ENCODE data around the gene LKAAEAR1. TPM values are rescaled to one million over a fixed set of nuclear protein-coding genes. Genes with fewer than 3 reads are reported as not detected.

The LKAAEAR1 gene
- total RNA-seq, 2 donors from 2014 or later: 3.9 TPM; not detected in 1

DNA sequence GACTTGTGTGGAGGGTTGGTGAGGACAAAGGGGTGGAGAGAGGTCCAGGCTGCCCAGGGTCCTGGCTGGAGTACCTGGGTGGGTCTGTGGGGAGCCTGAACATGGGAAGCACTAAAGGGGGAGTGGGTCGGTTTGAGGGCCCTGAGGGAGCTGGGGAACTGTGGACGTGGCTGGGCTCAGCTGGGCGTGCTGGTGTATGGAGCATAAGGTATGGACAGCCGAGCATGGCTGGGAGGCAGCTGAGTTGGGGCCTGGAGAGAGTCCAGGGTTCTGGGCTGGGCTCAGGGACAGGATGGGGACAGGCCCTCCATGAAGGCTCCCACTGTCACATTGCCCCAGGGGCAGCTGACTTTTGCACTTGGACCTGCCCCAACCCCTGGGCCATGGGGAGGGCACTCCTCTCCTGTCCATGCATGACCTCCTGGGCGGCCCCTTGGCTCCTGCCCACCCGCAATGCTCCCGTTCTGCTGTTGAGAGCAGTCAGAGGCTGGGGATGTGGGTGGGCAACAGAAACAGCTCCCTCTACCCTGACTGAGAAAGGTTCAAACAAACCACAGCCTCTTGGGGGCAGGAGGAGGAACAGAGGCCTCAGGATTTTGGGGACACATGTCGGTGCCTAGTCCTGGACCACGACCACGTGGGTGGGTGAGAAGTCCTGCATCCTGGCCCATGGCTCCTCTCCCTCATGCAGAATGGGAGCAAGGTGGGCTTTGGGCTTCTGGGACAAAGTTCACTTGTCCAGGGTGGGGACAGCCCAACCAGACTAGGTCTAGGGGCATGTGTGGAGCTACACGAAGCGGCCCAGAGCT, 43.8 kb downstream of the LKAAEAR1 start:
- 63 to 74% methylated on average over 5 to 9 of the region's 12 CpGs for WGBS, 2 donors
- Histone ChIP-seq H3K27ac (no peak overlapping the region), H3K9me3 (no peaks in the 10 kb centered on the region), H3K4me3 (no peak overlapping the region), H3K4me1 (peaks cover 34% of the 10 kb centered on the region), H3K27me3 (peaks cover 0 to 5% of the 10 kb centered on the region in 2 donors), H3K36me3 (replicated peaks in 1 of 2; ENCODE audit: insufficient read depth in 1 of 2, low read depth in 2 of 2) (no peaks in the 10 kb centered on the region)
- TF ChIP-seq, protein P1, sequence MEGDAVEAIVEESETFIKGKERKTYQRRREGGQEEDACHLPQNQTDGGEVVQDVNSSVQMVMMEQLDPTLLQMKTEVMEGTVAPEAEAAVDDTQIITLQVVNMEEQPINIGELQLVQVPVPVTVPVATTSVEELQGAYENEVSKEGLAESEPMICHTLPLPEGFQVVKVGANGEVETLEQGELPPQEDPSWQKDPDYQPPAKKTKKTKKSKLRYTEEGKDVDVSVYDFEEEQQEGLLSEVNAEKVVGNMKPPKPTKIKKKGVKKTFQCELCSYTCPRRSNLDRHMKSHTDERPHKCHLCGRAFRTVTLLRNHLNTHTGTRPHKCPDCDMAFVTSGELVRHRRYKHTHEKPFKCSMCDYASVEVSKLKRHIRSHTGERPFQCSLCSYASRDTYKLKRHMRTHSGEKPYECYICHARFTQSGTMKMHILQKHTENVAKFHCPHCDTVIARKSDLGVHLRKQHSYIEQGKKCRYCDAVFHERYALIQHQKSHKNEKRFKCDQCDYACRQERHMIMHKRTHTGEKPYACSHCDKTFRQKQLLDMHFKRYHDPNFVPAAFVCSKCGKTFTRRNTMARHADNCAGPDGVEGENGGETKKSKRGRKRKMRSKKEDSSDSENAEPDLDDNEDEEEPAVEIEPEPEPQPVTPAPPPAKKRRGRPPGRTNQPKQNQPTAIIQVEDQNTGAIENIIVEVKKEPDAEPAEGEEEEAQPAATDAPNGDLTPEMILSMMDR (IDR thresholded peaks at IDR 0.05): no peak
- no peak for TF ChIP-seq POLR2A (IDR thresholded peaks at IDR 0.05)
- DNase-seq: no peak
- ATAC-seq: no peak
- intact Hi-C loops (cut with DNase I): no loop called here

DNA sequence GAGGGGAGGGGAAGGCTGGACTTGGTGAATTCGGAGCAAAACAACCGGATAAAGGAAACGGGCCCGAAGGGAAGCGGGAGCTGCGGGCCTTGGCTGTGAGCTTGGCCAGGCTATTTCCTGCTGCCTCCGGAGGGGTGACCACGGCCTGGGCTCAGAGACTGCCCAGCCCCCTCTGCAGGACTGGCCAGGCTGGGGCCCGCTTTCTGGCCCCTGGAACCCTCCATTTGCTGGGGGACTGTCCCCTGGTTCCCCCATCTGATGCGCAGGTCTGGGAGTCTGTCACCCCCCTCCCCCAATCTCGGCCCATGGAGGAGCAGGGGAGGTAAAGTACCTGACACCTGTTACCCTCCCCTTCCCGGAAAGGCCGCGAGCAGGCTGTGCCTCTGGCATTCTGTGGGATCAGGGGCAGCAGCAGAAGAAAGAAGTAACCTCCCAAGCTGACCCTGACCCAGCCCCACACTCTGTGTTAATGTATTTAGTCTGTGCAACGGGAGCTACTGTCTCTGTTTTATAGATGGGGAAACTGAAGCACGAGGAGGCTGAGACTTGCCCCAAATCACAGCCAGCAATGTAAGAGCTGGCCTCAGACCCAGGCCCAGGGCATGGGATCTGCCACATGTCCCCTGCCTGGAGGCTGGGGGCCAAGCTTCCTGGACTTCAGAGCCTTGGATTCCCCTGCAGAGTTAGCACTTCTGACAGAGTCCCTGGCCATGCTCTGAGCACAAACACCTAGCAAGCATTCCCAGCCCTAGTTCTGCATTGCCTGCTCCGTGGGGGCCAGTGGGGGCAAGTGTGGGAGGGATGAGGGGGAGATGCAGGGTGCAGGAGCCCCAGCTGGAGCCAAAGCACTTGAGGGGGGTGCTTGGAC, 44.7 kb downstream of the LKAAEAR1 start:
- H3K27me3 ChIP-seq: peaks cover 0 to 5% of the 10 kb centered on the region in 2 donors
- H3K4me1 ChIP-seq: peaks cover 34% of the 10 kb centered on the region
- ATAC-seq (peak; percentile 29), DNase-seq (no peak)
- peak overlapping the region; percentile 25 to 82 (median 58) for H3K27ac ChIP-seq
- no peak overlapping the region for H3K4me3 ChIP-seq
- WGBS, 2 donors: 10 to 14% methylated on average over 4 to 17 of the region's 17 CpGs
- no peaks in the 10 kb centered on the region for H3K9me3 ChIP-seq
- intact Hi-C loops (cut with DNase I): loop anchor here (5.0 kb wide), 1 partner anchor 78 kb away; no protein-coding TSS in a partner anchor
- TF ChIP-seq, protein P1 (IDR thresholded peaks at IDR 0.05): peak in 1 of 7 experiments; percentile 4
- no peak for TF ChIP-seq POLR2A (IDR thresholded peaks at IDR 0.05)
- no peaks in the 10 kb centered on the region for H3K36me3 ChIP-seq (replicated peaks in 1 of 2; ENCODE audit: insufficient read depth in 1 of 2, low read depth in 2 of 2)

DNA sequence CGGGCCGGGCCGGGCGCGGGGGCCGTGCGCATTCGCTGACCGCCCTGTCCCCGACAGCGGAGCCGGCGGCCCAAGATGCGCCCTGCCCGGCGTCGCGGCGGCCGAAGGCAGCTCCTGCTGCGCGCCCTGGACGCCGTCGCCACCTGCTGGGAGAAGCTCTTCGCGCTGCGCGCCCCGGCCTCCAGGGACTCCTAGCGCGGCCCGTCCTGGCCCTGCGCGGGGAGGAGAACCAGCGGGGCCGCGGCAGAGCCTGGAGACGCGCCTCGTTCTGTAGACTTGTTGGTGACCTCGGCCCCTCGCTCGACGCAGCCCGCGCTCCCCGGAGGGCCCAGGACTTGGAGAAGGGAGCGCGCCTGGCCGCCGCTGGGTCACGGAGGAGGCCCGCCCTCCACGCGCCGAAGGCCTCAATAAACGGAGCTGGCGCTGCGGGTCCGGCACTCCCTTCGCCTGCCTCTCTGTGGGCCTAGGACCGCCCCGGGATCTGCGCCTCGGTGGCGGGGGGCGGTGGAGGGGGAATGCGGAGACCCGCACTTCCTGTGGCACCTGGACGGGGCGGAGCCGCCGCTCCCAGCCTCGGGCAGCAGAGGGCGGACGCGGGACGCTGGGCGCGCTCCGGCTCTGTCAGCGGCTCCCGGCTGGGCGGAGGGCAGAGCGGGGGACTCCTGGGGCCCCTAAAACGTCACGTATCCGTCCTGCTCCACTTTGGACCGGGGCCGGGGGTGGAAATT, 45.5 kb downstream of the LKAAEAR1 start:
- Histone ChIP-seq H3K9me3 (no peaks in the 10 kb centered on the region), H3K36me3 (replicated peaks in 1 of 2; ENCODE audit: insufficient read depth in 1 of 2, low read depth in 2 of 2) (peaks cover 0 to 2% of the 10 kb centered on the region in 2 donors), H3K4me3 (peak overlapping the region in 1 of 2 donors; percentile 22), H3K27ac (peak overlapping the region; percentile 25 to 82 (median 58)), H3K27me3 (peaks cover 0 to 5% of the 10 kb centered on the region in 2 donors), H3K4me1 (peaks cover 34% of the 10 kb centered on the region)
- ATAC-seq (peak; percentile 85), DNase-seq (peak; percentile 75 to 82 (median 77))
- intact Hi-C loops (cut with DNase I): loop anchor here (5.0 kb wide), 1 partner anchor 79 kb away; no protein-coding TSS in a partner anchor
- 0 to 1% methylated on average over 3 to 91 of the region's 91 CpGs for WGBS, 2 donors
- TF ChIP-seq, protein P1 (IDR thresholded peaks at IDR 0.05): peak; percentile 66 to 79 (median 75)
- TF ChIP-seq POLR2A (IDR thresholded peaks at IDR 0.05): peak in 1 of 3 donors; percentile 52

DNA sequence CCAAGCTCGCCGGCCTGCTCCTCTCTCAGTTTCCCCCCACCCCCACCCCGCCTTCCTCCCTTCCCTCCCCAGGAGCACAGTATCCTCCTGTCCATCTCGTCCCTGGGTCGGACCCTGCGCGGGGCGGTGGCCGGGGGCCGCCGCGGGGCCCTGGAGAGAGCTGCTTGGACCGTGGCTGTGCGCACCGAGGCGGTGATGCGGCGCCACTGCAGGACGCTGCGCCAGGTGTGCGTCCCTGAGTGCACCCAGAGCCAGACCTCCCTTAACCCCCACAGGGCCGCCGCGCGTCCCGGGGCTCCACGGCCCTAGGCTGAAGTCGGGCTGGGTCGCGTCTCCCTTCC, 46.0 kb downstream of the LKAAEAR1 start:
- Histone ChIP-seq H3K4me3 (no peak overlapping the region), H3K9me3 (no peaks in the 10 kb centered on the region), H3K36me3 (replicated peaks in 1 of 2; ENCODE audit: insufficient read depth in 1 of 2, low read depth in 2 of 2) (peaks cover 0 to 3% of the 10 kb centered on the region in 2 donors), H3K4me1 (peaks cover 34% of the 10 kb centered on the region), H3K27me3 (peaks cover 0 to 5% of the 10 kb centered on the region in 2 donors), H3K27ac (peak overlapping the region in 2 of 4 donors; percentile 67 to 82)
- ATAC-seq: peak; percentile 30
- 0 to 1% methylated on average over 1 to 21 of the region's 30 CpGs for WGBS, 2 donors
- DNase-seq: peak in 1 of 4 donors; percentile 34
- intact Hi-C loops (cut with DNase I): loop anchor here (5.0 kb wide), 1 partner anchor 79 kb away; no protein-coding TSS in a partner anchor
- no peak for TF ChIP-seq POLR2A (IDR thresholded peaks at IDR 0.05)
- TF ChIP-seq, protein P1 (IDR thresholded peaks at IDR 0.05): no peak

All from body of pancreas (tissue), 4 donors.